Measurements from ENCODE around the gene IL3RA.
"Not testable (repeated sequence)": the region's sequence is repeated elsewhere in the genome, so short reads cannot be mapped to it uniquely, and the experiment has no call there.

The IL3RA gene

DNA sequence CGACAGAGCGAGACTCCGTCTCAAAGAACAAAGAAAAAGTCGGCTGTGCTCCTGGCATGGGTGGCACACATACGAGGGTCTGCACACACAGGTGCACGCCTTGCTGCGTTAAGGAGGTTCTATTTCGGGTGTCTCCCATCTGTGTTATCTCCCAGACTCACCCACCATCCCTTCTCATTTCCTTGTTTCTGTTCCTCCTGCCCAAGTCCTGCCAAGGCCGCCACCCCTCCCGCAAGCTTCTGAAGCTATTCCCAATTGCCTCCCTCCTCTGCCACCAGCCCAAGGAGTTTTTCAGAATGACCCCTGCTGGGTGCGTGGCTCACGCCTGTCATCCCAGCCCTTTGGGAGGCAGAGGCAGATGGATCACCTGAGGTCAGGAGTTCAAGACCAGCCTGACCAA lies 6.0 kb upstream of the IL3RA start:
- DNase-seq (ENCODE audit: low read depth) = no peak

GRCh38 chrX:1332433-1332832 lies 4.2 kb upstream of the IL3RA start:
- not testable (repeated sequence) for DNase-seq (ENCODE audit: low read depth)

DNA sequence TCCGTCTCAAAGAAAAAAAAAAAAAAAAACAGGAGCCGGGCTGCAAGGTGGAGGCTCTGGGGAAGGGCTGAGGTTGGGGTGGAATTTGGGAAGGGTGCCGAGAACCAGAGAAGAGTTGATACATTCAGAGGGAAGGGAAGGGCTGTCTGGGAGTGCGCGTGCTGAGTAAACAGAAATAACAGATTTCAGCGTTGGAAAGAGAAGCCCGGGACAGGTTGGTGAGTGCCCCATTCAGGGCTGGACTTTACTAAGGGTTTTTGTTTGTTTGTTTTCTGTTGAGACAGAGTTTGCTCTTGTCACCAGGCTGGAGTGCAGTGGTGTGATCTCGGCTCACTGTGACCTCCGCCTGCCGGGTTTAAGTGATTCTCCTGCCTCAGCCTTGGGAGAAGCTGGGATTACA lies 1.7 kb upstream of the IL3RA start:
- DNase-seq (ENCODE audit: low read depth) = no peak

DNA sequence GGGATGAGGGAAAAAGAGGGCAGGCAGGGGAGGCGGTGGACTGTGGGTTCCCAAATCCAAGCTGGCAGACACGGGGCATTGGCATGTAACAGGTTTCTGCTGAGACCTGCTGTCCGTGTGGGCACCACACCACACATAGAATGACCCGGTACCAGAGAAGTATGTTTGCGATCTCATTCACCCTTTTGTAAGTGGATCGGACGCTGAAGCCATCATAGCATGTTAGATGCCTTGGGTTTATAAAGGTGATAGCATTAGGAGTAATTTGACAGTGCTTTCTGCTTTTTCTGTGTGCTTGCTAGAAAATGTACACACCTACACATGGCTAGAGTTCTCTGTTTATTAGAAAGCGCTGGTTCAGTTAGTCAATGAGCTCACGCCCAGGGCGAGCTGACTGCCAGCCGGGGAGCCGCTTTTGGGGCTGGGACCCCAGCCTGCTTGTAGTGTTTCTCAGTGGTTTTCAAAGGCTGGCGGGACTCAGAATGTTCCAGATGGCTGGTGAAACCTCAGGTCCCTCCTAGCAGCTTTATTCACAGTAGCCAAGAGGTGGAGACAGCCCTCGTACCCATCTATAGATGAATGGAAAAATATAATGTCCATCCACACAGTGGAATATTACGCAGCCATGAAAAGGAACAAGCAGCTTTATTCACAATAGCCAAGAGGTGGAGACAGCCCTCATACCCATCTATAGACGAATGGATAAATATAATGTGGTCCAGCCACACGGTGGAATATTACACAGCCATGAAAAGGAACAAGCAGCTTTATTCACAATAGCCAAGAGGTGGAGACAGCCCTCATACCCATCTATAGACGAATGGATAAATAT lies 579 bp downstream of the IL3RA start:
- DNase-seq (ENCODE audit: low read depth) = no peak

GRCh38 chrX:1341545-1342184 lies 5.1 kb downstream of the IL3RA start:
- DNase-seq (ENCODE audit: low read depth) = no peak

- DNase-seq (ENCODE audit: low read depth) = not testable (repeated sequence)
These were observed 13.0 kb downstream of the IL3RA start for GRCh38 chrX:1349606-1350005.

GRCh38 chrX:1351981-1352714 lies 15.6 kb downstream of the IL3RA start:
- DNase-seq (ENCODE audit: low read depth) = no peak

- DNase-seq (ENCODE audit: low read depth) = no peak
These were observed 17.7 kb downstream of the IL3RA start for GRCh38 chrX:1354036-1355019.

GRCh38 chrX:1355131-1356046 lies 18.8 kb downstream of the IL3RA start:
- DNase-seq (ENCODE audit: low read depth) = no peak

DNA sequence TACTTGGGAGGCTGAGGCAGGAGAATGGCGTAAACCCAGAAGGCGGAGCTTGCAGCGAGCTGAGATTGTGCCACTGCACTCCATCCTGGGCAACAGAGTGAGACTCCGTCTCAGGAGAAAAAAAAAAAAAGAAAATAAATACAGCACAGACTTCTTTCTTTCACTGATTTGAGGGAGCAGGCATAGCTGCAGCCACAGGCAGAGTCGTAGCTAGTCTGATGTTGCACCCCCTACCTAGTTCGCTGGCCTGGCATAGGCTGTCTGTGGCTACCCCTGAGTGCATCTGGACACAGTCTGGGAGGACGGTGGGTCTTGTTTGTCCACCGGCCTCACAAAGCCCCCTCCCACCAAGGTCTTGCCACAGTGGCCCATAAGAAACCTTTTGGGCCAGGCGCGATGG lies 21.4 kb downstream of the IL3RA start:
- DNase-seq (ENCODE audit: low read depth) = no peak

- DNase-seq (ENCODE audit: low read depth) = no peak
These were observed 22.4 kb downstream of the IL3RA start for GRCh38 chrX:1358793-1359476.

GRCh38 chrX:1359477-1359873 lies 22.9 kb downstream of the IL3RA start:
- no peak for DNase-seq (ENCODE audit: low read depth)

GRCh38 chrX:1360171-1360570 lies 23.6 kb downstream of the IL3RA start:
- DNase-seq (ENCODE audit: low read depth) = no peak

GRCh38 chrX:1361275-1361674 lies 24.7 kb downstream of the IL3RA start:
- DNase-seq (ENCODE audit: low read depth) = no peak

GRCh38 chrX:1361910-1362309 lies 25.3 kb downstream of the IL3RA start:
- no peak for DNase-seq (ENCODE audit: low read depth)

DNA sequence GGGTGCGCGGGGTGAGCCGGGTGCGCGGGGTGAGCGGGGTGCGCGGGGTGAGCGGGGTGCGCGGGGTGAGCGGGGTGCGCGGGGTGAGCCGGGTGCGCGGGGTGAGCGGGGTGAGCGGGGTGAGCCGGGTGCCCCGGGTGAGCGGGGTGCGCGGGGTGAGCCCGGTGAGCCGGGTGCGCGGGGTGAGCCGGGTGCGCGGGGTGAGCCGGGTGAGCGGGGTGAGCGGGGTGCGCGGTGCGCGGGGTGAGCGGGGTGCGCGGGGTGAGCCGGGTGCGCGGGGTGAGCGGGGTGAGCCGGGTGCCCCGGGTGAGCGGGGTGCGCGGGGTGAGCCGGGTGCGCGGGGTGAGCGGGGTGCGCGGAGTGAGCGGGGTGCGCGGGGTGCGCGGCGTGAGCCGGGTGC lies 29.8 kb downstream of the IL3RA start:
- not testable (repeated sequence) for DNase-seq (ENCODE audit: low read depth)

GRCh38 chrX:1368385-1368698 lies 31.8 kb downstream of the IL3RA start:
- no peak for DNase-seq (ENCODE audit: low read depth)

- no peak for DNase-seq (ENCODE audit: low read depth)
These were observed 41.7 kb downstream of the IL3RA start for GRCh38 chrX:1378306-1378759.

- DNase-seq (ENCODE audit: low read depth) = no peak
These were observed 44.2 kb downstream of the IL3RA start for GRCh38 chrX:1380672-1381233.

All from stimulated activated CD8-positive, alpha-beta memory T cell treated with anti-CD3 and anti-CD28 coated beads, Interleukin-12 subunit alpha, Interleukin-12 subunit beta, amount 100 ng/mL, for 1 hour (primary cell).